Camera-type eye (tissue), 1 donor: ENCODE measurements around the gene STAB1. TPM values are rescaled to one million over a fixed set of nuclear protein-coding genes. Genes with fewer than 3 reads are reported as not detected.

Experiments
- total RNA-seq: library from RNA; depleted of rRNA; stranded (reverse); fragments of >200 nt; gene quantifications from one replicate; pipeline ENCODE4 v1.2.3, GENCODE V29; 2014

Gene STAB1, protein sequence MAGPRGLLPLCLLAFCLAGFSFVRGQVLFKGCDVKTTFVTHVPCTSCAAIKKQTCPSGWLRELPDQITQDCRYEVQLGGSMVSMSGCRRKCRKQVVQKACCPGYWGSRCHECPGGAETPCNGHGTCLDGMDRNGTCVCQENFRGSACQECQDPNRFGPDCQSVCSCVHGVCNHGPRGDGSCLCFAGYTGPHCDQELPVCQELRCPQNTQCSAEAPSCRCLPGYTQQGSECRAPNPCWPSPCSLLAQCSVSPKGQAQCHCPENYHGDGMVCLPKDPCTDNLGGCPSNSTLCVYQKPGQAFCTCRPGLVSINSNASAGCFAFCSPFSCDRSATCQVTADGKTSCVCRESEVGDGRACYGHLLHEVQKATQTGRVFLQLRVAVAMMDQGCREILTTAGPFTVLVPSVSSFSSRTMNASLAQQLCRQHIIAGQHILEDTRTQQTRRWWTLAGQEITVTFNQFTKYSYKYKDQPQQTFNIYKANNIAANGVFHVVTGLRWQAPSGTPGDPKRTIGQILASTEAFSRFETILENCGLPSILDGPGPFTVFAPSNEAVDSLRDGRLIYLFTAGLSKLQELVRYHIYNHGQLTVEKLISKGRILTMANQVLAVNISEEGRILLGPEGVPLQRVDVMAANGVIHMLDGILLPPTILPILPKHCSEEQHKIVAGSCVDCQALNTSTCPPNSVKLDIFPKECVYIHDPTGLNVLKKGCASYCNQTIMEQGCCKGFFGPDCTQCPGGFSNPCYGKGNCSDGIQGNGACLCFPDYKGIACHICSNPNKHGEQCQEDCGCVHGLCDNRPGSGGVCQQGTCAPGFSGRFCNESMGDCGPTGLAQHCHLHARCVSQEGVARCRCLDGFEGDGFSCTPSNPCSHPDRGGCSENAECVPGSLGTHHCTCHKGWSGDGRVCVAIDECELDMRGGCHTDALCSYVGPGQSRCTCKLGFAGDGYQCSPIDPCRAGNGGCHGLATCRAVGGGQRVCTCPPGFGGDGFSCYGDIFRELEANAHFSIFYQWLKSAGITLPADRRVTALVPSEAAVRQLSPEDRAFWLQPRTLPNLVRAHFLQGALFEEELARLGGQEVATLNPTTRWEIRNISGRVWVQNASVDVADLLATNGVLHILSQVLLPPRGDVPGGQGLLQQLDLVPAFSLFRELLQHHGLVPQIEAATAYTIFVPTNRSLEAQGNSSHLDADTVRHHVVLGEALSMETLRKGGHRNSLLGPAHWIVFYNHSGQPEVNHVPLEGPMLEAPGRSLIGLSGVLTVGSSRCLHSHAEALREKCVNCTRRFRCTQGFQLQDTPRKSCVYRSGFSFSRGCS (N-terminal part only)
- 53.9 TPM for total RNA-seq

DNA sequence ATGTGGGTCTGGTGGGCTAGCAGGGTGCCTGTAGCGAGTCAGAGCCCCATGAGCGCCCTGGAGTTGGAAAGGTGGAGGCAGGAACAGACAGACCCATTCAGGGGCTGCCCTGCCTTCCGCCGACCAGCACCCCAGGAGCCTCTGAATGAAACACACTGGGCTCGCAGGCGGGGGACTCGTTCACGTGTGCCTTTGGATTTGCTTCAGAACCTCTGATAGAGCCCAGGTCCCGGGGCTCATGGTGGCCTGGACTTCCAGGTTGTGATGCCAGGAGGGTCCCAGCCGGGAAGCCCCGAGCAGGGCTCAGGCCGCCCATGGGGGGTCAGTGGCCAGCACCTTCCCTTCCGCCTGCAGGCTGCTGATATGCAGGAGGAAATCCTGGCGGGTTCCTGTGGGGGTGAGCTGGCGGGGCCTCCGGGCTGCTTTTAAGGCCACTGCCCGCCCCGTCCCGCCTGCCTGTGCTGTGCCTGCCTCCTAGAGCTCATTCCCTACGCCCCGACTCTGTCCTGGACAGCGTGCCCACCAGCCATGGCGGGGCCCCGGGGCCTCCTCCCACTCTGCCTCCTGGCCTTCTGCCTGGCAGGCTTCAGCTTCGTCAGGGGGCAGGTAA lies at the start of gene STAB1:
STAB1 (plus strand) TSS at position 453 of the 610 bp plus-strand sequence; CDS start at position 529, 76 bp downstream.

GRCh38 chr3:52453496-52454249 lies 41.5 kb upstream of the STAB1 start, which contains the start of gene TNNC1:
Gene TNNC1, minus strand, starts transcription at chr3:52454041. Its CDS starts 26 bp downstream, at chr3:52454015.

GRCh38 chr3:52455283-52456168 lies 39.6 kb upstream of the STAB1 start, which contains the start of gene NISCH:
Gene NISCH, plus strand, starts transcription at chr3:52455604. Its CDS starts 38 bp downstream, at chr3:52455642.

DNA sequence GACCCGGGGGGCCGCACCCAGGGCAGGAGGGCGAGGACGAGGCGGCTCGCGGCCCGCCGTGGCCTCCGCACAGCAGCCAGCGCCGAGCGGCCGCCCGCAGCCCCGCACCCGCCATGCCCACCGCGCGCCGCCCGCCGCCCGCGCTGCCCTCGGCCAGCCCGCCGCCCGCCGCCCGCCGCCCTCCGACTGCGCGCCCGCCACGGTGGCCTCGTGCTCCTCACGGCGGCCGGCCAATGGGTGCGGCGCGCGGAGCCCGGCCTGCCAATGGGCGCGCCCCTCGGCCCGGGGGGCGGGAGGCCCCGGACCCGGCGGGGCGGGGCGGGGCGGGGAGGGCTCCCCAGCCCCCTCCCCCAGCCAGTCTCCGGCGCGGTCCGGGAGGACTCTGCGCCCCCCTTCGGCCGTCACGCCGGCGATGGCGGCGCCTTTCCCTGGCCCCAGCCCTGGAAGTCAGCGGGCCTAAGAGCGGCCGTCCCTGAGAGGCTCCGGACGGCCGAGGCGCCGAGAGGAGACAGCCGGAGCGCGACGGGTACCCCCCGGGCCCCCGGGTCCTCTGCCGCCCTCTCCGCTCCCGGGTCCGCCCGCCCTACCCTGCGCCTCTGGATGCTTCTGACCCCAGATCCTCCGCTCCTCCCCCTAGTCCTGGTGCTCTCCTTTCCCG lies 38.6 kb downstream of the STAB1 start, which contains the start of gene NT5DC2:
NT5DC2 (minus strand) TSS at position 235 of the 658 bp plus-strand sequence; CDS start at position 115, 120 bp downstream.

GRCh38 chr3:52536369-52537164 lies 41.4 kb downstream of the STAB1 start, which contains the start of gene UQCC5:
Gene UQCC5, plus strand, starts transcription at chr3:52536605. Its CDS starts 151 bp downstream, at chr3:52536756.

Other genes with a start within 250 kb of the STAB1 start
- 10.6 TPM for gene PPM1M, start 249.6 kb upstream of the STAB1 start, total RNA-seq
- 104 TPM for gene WDR82, start 216.7 kb upstream of the STAB1 start, total RNA-seq
- 6.5 TPM for gene GLYCTK, start 207.5 kb upstream of the STAB1 start, total RNA-seq
- gene DNAH1, start 179.0 kb upstream of the STAB1 start, total RNA-seq: 9.0 TPM
- 58.4 TPM for gene BAP1, start 85.3 kb upstream of the STAB1 start, total RNA-seq
- 7.1 TPM for gene PHF7, start 84.7 kb upstream of the STAB1 start, total RNA-seq
- 9.6 TPM for gene SEMA3G, start 50.2 kb upstream of the STAB1 start, total RNA-seq
- 105 TPM for gene TNNC1, start 41.3 kb upstream of the STAB1 start, total RNA-seq
- 226 TPM for gene NISCH, start 39.7 kb upstream of the STAB1 start, total RNA-seq
- 62.9 TPM for gene NT5DC2, start 38.5 kb downstream of the STAB1 start, total RNA-seq
- gene UQCC5, start 41.3 kb downstream of the STAB1 start, total RNA-seq: 2.5 TPM
- 193 TPM for gene PBRM1, start 190.6 kb downstream of the STAB1 start, total RNA-seq
- 96.2 TPM for gene GNL3, start 190.7 kb downstream of the STAB1 start, total RNA-seq
- gene GLT8D1, start 210.5 kb downstream of the STAB1 start, total RNA-seq: 115 TPM
- gene SPCS1, start 210.8 kb downstream of the STAB1 start, total RNA-seq: 75.8 TPM